ENCODE measurements around the gene SNX3.

GRCh38 chr6:108247965-108248536, 12.8 kb downstream of the SNX3 start:
- no peak for TF ChIP-seq POLR2A (IDR thresholded peaks at IDR 0.05)
- no peak for TF ChIP-seq CTCF (IDR thresholded peaks at IDR 0.05)
- TF ChIP-seq POLR2AphosphoS5 (IDR thresholded peaks at IDR 0.05): no peak
- no peak for TF ChIP-seq EP300 (IDR thresholded peaks at IDR 0.05; ENCODE audit: low read depth)

Data from transverse colon (tissue), 4 donors.